ENCODE measurements around the gene PRRC2A. TPM values are rescaled to one million over a fixed set of nuclear protein-coding genes. Genes with fewer than 3 reads are reported as not detected.

The PRRC2A gene
- total RNA-seq, 4 donors from 2014 or later = 68.8 to 138 (median 89.2) TPM

DNA sequence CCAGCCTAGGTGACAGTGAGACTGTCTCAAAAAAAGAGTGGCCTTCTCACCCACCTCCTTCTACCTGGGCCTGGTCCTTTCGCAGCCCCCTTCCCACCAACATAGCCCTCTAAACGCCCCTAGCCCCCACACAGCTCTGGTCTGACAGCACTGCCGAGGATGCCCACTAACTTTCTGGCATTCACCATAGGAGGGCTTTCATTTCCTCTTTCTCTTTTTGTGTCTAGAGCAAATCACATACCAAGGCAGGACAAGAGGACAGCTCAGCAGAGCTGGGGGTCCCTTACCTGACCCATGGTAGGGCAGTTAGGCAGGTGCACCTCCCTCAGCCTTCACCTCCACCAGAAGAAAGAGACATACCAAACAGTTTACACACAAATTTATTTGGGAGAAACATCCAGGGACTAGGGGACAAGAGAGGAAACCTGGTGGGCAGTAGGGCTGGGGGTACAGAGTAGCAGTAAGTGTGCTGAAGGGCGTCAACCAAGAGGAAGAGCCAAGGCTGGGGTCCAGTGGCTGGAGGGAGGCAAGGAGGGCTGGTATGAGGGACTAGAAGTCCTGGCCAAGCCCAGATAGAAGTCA, 55.9 kb downstream of the PRRC2A start:
- H3K27me3 ChIP-seq = no peaks in the 10 kb centered on the region
- H3K9me3 ChIP-seq = no peaks in the 10 kb centered on the region
- H3K27ac ChIP-seq (replicated peaks in 1 of 4) = no peak overlapping the region
- WGBS = 77% methylated on average over 4 of the region's 4 CpGs
- intact Hi-C loops (cut with DNase I) = no loop called here
- no peak for DNase-seq (ENCODE audit: extremely low spot score)
- no peak overlapping the region for H3K4me3 ChIP-seq
- H3K36me3 ChIP-seq = peaks cover 10 to 28% (median 26%) of the 10 kb centered on the region in 4 donors
- TF ChIP-seq, protein P1, sequence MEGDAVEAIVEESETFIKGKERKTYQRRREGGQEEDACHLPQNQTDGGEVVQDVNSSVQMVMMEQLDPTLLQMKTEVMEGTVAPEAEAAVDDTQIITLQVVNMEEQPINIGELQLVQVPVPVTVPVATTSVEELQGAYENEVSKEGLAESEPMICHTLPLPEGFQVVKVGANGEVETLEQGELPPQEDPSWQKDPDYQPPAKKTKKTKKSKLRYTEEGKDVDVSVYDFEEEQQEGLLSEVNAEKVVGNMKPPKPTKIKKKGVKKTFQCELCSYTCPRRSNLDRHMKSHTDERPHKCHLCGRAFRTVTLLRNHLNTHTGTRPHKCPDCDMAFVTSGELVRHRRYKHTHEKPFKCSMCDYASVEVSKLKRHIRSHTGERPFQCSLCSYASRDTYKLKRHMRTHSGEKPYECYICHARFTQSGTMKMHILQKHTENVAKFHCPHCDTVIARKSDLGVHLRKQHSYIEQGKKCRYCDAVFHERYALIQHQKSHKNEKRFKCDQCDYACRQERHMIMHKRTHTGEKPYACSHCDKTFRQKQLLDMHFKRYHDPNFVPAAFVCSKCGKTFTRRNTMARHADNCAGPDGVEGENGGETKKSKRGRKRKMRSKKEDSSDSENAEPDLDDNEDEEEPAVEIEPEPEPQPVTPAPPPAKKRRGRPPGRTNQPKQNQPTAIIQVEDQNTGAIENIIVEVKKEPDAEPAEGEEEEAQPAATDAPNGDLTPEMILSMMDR (IDR thresholded peaks at IDR 0.05) = no peak
- TF ChIP-seq POLR2AphosphoS5 (IDR thresholded peaks at IDR 0.05) = no peak
- no peak for TF ChIP-seq POLR2A (IDR thresholded peaks at IDR 0.05; ENCODE audit: low read depth)
- TF ChIP-seq EP300 (IDR thresholded peaks at IDR 0.05) = no peak
- peaks cover 12 to 16% (median 14%) of the 10 kb centered on the region in 4 donors for H3K4me1 ChIP-seq

DNA sequence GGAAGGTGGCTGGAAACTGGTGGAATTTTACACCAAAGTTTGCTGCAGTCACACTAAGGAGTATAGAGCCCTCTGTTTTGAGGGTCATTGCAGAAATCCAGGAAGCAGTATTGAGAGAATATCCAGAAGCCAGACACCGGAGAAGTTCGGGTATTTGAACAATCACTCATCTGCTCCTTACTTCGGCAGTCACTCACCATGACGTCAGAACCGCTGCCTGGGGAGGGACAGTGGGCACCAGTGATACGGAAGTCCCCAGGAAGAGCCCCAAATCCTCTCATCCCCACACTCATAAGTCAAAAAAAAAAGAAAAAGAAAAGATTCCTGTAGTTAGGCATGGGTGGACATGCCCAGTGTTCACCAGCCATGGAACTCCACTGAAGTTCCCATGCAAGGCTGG, 56.4 kb downstream of the PRRC2A start:
- H3K27ac ChIP-seq (replicated peaks in 1 of 4) = no peak overlapping the region
- no peak for TF ChIP-seq EP300 (IDR thresholded peaks at IDR 0.05)
- no peak for TF ChIP-seq POLR2AphosphoS5 (IDR thresholded peaks at IDR 0.05)
- TF ChIP-seq POLR2A (IDR thresholded peaks at IDR 0.05; ENCODE audit: low read depth) = no peak
- TF ChIP-seq, protein P1 (IDR thresholded peaks at IDR 0.05) = no peak
- intact Hi-C loops (cut with DNase I) = no loop called here
- peaks cover 5 to 23% (median 21%) of the 10 kb centered on the region in 4 donors for H3K36me3 ChIP-seq
- no peaks in the 10 kb centered on the region for H3K27me3 ChIP-seq
- DNase-seq (ENCODE audit: extremely low spot score) = no peak
- 64% methylated on average over 6 of the region's 6 CpGs for WGBS
- peaks cover 12 to 21% (median 19%) of the 10 kb centered on the region in 4 donors for H3K4me1 ChIP-seq
- H3K9me3 ChIP-seq = no peaks in the 10 kb centered on the region
- H3K4me3 ChIP-seq = no peak overlapping the region

DNA sequence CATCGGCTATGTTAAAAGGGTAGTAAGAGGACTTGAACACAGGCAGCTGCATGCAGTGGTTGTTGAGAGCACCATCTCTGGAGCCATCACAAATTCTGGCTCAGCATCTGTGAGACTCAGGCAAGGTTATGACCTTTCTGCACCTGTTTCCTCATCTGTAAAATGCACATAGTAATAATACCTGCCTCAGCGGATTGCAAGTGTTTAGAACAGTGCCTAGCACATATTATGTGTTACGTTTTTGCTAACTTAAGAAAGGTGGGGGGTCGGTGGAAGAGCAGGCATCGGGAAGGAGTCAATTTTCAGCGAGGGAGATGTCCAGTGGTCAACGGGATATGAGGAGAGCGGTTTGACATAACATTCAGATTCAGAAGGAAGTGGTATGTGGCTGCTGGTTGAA, 57.4 kb downstream of the PRRC2A start:
- no peak overlapping the region for H3K4me3 ChIP-seq
- 78% methylated on average over 8 of the region's 8 CpGs for WGBS
- TF ChIP-seq POLR2A (IDR thresholded peaks at IDR 0.05; ENCODE audit: low read depth) = no peak
- no peak for TF ChIP-seq POLR2AphosphoS5 (IDR thresholded peaks at IDR 0.05)
- TF ChIP-seq EP300 (IDR thresholded peaks at IDR 0.05) = no peak
- TF ChIP-seq, protein P1 (IDR thresholded peaks at IDR 0.05) = no peak
- H3K9me3 ChIP-seq = no peaks in the 10 kb centered on the region
- H3K4me1 ChIP-seq = peaks cover 12 to 27% (median 22%) of the 10 kb centered on the region in 4 donors
- no peak for DNase-seq (ENCODE audit: extremely low spot score)
- no peaks in the 10 kb centered on the region for H3K27me3 ChIP-seq
- peaks cover 0 to 13% (median 11%) of the 10 kb centered on the region in 4 donors for H3K36me3 ChIP-seq
- no peak overlapping the region for H3K27ac ChIP-seq (replicated peaks in 1 of 4)
- intact Hi-C loops (cut with DNase I) = no loop called here

DNA sequence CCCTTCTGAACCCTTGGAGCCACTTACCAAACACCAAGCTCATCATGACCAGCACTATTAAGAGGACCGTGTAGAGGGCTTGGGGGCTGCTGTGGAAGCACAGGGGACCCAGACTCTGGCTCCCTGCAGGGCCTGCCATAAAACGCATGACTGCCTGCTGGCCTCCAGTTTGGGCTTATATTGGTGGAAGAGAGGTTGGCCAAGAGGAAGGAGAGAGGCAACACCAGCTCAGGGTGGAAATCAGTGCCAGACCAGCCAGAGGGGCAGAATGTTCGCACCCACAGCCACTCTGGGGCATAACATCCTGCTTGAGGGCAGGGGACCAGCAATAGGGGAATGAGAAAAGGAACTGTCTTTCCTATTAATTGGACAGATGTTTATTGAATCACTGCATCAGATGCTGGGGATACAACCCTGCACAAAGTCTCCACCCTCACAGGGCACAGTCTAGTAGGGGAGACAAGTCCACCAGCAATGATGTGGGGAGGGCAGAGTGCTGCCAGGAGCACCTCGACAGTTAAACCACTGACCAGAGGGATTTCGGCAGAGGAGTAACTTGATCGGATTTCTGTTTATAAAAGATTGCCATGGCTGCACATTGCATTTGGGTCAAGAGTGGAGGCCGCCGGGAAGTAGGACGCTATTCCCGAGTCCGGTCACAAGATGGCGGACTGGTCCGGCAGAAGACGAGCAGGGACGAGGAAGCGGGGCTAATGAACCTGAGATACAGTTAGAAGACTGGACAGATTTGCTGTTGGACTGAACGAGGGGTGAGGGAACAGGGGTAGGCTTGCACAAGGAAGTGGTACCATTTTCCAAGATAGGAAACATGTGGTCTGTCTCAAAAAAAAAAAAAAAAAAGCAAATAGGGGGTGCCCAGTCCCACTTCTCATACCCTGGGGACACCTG, 60.0 kb downstream of the PRRC2A start, which contains the start of gene LY6G5C:
TSS of gene LY6G5C (minus strand) at position 842 of the 909 bp plus-strand sequence. CDS start at position 148, 694 bp downstream.
- Histone ChIP-seq H3K36me3 (peaks cover 0 to 14% (median 1%) of the 10 kb centered on the region in 4 donors), H3K4me3 (peak within 1 kb of the TSS; percentile 52 to 65 (median 58)), H3K4me1 (peaks cover 12 to 33% (median 30%) of the 10 kb centered on the region in 4 donors), H3K27ac (replicated peaks in 1 of 4) (peak within 1 kb of the TSS; percentile 68 to 84 (median 80)), H3K27me3 (no peaks in the 10 kb centered on the region), H3K9me3 (no peaks in the 10 kb centered on the region)
- TF ChIP-seq POLR2A (IDR thresholded peaks at IDR 0.05; ENCODE audit: low read depth) (no peak), EP300 (IDR thresholded peaks at IDR 0.05) (no peak), POLR2AphosphoS5 (IDR thresholded peaks at IDR 0.05) (peak; percentile 50 to 67)
- TF ChIP-seq, protein P1 (IDR thresholded peaks at IDR 0.05) = peak; percentile 70 to 91 (median 77)
- 11% methylated on average over 17 of the region's 17 CpGs for WGBS
- intact Hi-C loops (cut with DNase I) = loop anchor here (2.0 to 10.0 kb wide), 3 partner anchors 88 to 184 kb away; partner anchors contain the start of gene NEU1
- peak; percentile 96 for DNase-seq (ENCODE audit: extremely low spot score)

All from esophagus muscularis mucosa (tissue), 4 donors.